ENCODE data around the gene NBEA. TPM values are rescaled to one million over a fixed set of nuclear protein-coding genes. Genes with fewer than 3 reads are reported as not detected.

The NBEA gene
- total RNA-seq, 3 donors from 2014 or later: 3.5 to 27.2 (median 5.2) TPM

DNA sequence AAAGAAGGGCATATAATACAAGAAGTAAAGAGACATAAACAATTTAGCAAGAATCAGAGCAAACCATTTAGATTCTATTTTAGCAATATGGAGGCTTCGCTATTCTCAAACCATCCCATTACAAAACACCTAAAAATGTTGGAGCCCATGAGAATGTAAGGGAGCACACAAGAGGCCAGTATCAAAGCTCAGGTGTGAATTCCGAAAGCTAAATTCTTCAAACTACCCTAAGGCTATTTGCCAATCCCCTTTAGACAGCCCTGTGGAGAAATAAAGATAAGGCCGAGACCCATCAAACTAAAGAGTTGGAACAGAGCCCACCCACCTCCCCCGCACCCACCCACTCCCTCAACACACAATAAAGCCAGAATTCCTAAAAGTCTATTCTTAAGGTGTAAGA lies 745.3 kb downstream of the NBEA start:
- no peak overlapping the region for H3K4me3 ChIP-seq
- TF ChIP-seq CTCF (IDR thresholded peaks at IDR 0.05): no peak
- ATAC-seq (no peak), DNase-seq (no peak)
- H3K4me1 ChIP-seq (ENCODE audit: low read depth): no peaks in the 10 kb centered on the region
- no peaks in the 10 kb centered on the region for H3K9me3 ChIP-seq
- H3K36me3 ChIP-seq (ENCODE audit: low read depth): no peaks in the 10 kb centered on the region
- intact Hi-C loops (cut with DNase I, micrococcal nuclease): no loop called here

- H3K4me3 ChIP-seq: no peak overlapping the region
- H3K4me1 ChIP-seq (ENCODE audit: low read depth): no peaks in the 10 kb centered on the region
- H3K36me3 ChIP-seq (ENCODE audit: low read depth): no peaks in the 10 kb centered on the region
- DNase-seq (no peak), ATAC-seq (no peak)
- no peak for TF ChIP-seq CTCF (IDR thresholded peaks at IDR 0.05)
- intact Hi-C loops (cut with DNase I, micrococcal nuclease): no loop called here
- H3K9me3 ChIP-seq: no peaks in the 10 kb centered on the region
Observed at GRCh38 chr13:35690581-35691207, 748.6 kb downstream of the NBEA start.

DNA sequence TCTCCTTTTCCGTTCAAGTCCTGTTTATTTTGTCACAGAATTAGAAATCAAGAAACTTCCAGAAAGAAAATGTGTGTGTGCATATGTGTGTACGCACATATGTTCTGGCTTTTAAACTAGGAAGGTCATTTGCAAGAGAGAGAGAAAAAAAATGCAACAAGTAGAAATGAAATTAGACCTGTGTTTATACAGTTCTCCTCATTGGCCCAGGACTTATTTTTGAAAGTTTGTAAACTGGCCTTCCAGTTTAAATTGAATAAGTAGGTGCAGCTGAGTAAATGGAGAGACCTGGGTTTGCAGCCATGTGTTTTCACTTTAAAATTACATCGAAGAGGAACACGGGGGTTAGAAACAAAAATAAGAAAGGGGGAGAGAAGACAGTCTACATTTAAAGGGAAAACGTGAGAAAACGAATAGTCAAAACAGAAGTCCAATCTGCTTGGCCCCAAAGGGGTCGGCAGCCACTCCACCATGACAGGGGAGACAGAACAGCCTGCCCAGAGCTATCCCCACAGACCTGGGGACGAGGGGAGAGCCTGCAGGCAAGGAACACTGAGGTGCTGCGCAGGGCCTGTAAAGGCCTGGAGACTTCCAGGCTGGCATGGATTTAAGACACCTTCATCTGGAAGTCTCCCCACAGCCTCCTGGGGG lies 751.2 kb downstream of the NBEA start:
- H3K36me3 ChIP-seq (ENCODE audit: low read depth): no peaks in the 10 kb centered on the region
- intact Hi-C loops (cut with DNase I, micrococcal nuclease): no loop called here
- DNase-seq: no peak
- TF ChIP-seq CTCF (IDR thresholded peaks at IDR 0.05): no peak
- no peak for ATAC-seq
- no peak overlapping the region for H3K4me3 ChIP-seq
- H3K4me1 ChIP-seq (ENCODE audit: low read depth): no peaks in the 10 kb centered on the region
- H3K9me3 ChIP-seq: no peaks in the 10 kb centered on the region

- DNase-seq: no peak
- Histone ChIP-seq H3K4me1 (ENCODE audit: low read depth) (no peaks in the 10 kb centered on the region), H3K9me3 (no peaks in the 10 kb centered on the region), H3K4me3 (no peak overlapping the region), H3K36me3 (ENCODE audit: low read depth) (no peaks in the 10 kb centered on the region)
- ATAC-seq: no peak
- intact Hi-C loops (cut with DNase I, micrococcal nuclease): no loop called here
- no peak for TF ChIP-seq CTCF (IDR thresholded peaks at IDR 0.05)
Observed at GRCh38 chr13:35694031-35694430, 752.0 kb downstream of the NBEA start.

DNA sequence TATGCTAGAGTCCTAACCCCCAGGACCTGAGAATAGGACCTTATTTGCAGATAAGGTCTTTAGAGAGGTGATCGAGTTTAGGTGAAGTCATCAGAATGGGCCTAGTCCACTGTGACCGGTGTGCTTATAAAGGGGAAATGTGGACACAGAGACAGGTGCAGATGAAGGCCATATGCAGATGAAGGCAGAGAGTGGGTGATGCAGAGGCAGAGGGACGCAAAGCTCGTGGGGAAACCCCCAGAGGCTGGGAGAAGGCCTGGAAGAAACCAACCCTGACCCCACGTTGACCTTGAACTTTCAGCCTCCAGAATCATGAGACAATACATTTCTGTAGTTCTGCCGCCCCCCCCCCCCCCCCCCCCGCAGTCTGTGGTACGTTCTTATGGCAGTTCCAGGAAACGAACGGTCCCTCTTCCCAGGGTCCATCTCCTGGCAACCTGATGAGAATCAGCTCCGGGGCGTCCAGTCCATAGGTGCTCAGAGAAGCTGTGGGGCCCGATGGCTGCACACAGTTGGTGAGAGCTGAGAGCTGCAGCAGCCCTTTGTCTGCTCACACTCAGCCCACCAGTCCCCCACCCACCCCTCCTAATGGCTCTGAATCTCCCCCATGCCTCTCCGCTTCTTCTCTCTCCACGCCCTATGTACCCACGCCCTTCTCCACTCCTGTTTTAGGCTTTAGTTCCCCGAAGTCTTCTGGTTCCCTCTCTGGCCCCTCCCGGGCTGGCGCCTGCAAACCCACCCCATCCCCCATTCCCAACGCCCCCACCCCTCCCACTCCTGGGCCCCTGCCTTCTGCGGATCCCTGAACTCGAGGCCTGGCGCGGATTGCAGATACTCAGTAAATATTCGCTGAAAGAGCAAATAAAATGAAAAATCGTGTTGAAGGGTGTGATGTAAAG lies 752.7 kb downstream of the NBEA start:
- Histone ChIP-seq H3K36me3 (ENCODE audit: low read depth) (no peaks in the 10 kb centered on the region), H3K4me3 (no peak overlapping the region), H3K4me1 (ENCODE audit: low read depth) (no peaks in the 10 kb centered on the region), H3K9me3 (no peaks in the 10 kb centered on the region)
- intact Hi-C loops (cut with DNase I, micrococcal nuclease): no loop called here
- TF ChIP-seq CTCF (IDR thresholded peaks at IDR 0.05): no peak
- ATAC-seq (no peak), DNase-seq (no peak)
